GM18907 (cell line): ENCODE results near the gene KCNIP2.

Experiments used
- ATAC-seq: cut with Tn5 transposase; IDR thresholded peaks from one replicate; pipeline ENCODE4 v1.9.1; 2021; ENCODE audit warnings: mild to moderate bottlenecking, moderate library complexity; ENCODE audit not compliant: unreplicated experiment

KCNIP2 gene

DNA sequence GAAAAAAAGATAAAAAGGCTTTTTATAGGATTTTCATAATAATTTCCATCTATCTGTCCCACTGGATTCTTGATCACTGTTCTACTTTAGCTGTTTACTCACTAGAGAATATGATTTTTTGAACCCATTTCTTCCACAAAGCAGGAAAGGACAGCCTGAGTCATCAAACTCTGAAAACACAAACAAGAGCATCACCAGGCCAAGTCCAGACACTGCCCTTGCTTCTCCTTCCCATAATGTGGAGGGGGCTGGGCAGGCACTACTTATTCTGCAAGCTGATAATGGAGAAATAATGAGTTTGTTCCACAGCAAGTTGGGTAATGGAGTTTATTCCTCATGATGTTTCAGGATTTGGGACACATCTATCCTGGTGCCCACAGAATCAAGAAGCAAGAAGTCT is 13.0 kb upstream of the KCNIP2 start:
- ATAC-seq, result no peak

DNA sequence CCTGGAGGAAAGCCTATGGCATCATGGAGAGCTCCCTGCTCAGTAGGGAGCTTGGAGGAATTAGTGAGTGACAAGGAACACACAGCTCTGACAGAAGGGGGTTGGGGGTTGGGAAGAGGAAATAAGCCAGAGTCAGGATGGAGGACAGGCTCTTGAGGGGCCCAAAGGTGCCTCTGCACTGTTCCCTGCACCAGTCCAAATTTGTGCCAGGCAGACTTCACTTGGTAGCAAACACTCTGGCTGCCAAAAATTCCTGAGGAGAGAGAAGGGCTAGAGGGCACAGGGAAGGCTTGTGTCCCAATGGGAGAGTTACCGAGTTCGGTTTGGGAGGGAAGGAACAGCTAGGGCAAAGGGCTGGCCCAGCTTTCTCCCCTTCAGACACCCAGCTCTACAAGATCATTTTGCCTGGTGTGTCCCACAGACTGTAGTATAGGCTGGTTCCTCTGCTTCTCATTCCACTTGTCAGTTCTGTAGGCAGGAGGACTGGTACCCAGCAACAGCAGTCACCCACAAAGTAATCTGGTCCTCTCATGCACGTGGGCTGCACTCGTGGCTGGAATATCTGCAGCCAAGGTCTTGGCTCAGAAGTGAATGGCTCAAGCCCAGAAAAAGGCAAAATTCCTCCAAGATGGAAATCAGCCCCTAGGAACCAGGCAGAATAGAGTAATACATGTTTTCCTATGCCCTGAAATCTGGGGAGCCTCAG is 8.0 kb upstream of the KCNIP2 start:
- ATAC-seq, result no peak

DNA sequence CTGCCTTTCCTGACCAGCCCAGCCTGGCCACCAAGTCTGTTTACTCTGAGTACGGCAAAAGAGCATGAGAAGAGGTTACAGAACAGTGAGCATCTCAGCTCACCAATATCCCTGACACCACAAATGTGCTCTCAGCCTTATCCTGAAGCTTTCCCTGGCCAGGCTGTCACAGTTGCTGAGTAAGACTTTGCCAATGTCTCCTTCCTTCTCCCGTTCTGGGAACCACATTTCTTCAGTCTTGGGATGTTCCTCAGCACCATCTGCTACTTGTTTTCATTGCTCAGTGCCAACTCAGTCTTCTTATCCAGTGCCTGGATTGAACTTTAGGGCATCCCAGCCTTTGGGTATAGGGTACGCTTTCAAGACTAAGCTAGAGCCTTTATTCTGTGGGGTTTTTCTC is 7.1 kb upstream of the KCNIP2 start:
- ATAC-seq, result no peak

DNA sequence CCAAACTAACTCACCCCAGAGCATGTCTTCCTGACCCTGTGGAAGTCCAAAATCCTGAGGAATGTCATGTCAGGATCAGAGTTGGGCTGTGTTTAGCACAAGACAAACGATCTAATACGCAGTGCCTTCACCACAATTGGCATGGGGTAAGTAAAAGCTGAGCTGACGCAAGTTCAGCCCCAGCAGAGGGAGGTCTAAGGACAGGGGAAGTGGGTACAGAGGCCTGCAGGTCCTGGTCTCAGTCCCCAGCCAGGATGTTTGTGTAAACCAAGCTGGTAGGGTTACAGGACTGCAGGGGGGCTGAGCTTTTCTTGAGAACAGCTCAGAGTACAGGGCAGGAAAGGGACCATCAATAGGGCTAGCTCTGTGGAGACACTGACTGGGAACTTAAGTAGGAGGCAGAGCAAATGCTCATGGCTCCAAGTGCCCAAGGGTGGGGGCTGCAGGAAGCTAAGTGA is 5.3 kb upstream of the KCNIP2 start:
- ATAC-seq, result no peak

DNA sequence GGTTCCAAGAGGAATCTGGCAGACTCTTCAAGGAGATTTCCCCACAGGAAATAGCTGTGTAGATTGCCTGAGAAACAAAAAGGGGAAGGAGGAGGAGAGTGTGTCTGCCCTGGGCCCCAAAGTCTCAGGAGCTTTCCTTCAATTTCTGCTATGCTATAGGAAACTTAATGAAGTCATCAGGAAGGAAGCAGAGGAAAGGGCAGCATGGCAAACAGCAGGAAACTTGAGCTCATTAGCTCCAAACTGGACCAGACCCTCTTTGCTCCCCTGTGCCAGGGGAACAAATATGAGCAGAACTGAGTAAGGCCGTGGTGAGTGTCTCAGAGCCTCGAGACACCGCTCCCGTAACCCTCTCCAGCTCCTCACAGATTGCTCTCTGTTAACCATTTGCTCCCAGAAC is 4.8 kb upstream of the KCNIP2 start:
- no peak for ATAC-seq

DNA sequence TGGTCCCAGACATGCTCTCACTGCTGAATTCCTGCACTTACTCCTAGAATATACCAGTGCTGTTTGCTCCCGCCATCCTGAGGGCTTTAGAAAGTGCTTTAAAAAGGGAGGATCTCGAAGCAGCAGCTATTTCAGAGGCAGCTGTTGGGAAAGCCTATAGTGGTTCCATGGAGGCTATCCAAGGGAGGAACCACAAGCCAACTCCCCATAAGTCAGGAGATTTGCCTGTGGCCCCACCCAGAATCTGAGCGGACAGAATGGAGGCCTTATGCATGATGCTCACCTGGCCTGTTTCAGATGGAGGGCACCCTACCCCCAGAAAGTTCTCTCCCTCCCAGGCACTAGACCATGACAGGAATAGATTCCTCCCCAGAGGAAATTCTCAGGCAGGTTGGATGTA is 2.3 kb upstream of the KCNIP2 start:
- no peak for ATAC-seq

DNA sequence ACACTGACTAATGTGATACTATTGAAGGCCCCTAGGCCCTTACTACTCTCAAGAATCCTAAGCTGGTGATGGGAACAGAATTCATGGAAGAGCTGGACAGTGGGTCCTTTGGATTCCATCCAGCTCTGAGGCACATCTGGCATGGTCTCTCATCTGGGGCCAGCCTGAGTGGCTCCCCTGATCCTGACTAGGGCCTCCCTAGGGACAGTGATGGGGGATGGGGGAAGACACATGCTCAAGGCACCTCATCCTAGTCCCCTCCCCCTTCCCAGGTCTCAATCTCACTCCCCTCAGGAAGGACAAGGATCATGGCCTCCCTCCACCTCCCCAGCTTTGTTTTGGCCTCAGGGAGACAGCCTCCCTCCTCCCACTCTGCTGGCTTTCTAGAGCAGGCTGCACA is 1.8 kb downstream of the KCNIP2 start:
- ATAC-seq, result no peak

DNA sequence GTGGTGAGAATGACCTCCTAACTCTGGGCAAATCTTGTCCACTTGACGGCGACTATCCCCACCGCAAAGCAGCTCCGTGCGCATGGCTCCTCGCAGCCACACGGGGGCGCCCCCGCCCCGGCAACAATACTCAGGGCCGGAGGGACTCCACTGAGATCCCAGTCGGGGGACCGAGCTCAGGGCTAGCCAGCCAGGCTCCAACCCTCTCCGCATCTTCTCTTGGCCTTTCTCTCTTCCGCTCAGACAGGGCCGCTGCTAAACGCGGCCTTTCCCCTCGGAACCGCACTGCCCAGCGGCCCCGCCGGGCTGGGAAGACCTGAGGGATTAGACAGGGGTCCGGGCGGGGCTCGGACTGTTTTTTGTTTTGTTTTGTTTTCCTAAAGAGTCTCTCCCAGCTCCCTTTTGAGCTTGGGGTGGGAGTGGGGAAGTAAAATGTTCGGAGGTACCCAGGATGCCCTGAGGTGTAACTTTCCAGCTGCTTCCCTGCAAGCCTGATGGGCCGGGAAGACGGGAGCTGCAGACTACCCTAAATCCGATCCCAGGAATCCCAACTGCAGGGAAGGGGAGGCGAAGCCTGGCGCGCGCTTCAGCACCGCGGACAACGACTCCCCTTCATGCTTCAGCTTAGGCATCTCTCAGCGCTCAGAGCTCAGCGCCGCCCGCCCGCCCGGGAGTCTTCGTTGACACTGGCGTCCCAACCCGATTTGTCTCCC is 2.7 kb downstream of the KCNIP2 start:
- ATAC-seq, result peak; percentile 59

DNA sequence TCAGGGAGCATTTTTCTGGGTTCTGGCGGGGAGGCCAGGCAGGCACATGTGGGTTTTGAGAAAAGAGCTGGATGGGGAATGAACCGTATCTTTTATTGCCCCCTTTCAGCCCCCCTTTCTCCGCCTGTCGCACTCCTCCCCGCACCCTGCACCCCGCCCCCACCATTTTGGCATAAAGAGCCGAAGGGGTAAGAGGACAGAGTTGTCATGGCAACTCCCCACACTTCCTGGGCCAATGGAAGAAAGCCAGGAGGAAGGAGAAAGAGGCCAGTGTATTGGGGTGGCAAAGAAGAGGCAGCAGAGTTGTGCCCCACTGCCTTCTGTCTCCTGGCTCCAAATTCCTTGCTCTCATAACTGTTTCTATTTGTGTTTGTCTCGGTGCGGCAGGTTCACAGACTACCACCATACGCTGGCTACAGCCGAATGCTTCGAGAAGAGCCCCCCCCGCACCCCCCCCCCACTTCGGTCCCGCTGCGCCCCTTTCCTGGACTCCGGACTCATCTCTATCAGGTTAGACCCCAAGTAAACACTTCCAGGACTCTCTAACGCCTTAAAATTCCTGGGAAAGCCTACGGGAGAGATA is 3.4 kb downstream of the KCNIP2 start:
- ATAC-seq, result no peak

DNA sequence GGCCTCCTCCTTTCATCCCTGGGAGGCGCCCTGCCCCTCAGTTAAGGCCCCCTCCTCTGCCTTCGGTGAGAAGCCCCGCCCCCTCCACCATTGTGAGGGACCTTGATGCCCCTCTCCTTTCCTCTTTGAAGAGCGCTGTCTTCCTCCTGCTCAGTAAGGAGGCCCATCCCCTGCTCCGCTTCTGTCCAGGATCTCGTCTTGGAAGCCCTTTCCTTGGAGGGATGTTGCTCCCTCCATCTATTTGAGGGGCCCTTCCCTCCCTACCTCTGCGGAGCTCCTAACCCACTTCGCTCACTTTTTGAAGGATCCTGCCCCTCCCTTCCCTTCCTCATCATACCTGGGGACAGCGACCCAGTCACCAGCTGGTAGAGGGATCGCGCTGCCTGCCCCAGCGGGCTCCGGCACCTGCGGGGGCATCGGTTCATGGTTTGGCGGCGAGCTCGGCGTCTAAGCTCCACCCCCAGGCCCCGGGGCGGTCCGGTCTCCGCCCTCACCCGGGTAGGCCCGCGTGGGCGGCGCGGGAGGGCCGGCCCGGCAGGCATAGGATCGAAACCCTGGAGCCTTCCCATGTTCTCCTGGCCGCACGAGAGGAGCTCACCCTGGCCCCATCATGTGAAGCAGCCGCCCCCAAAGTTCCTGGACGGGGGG is 4.1 kb downstream of the KCNIP2 start:
- no peak for ATAC-seq

DNA sequence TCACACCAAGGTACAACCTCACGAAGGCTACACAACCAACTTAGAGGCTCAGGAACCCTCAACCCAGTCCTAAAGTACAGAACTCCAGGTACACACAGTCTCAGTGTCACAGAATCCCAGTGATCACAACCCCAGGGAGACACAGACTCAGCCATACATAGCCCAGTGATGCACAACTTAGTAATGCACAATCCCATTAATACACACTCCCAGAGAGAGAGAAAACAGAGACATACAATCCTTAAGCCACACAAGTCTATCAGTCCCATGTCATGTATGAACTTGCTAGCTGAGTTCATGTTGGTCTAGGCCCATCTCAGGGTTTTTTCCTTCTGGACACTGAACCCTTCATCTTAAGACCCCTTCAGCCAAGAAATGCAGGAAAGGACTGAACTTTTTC is 4.6 kb downstream of the KCNIP2 start:
- ATAC-seq, result no peak

DNA sequence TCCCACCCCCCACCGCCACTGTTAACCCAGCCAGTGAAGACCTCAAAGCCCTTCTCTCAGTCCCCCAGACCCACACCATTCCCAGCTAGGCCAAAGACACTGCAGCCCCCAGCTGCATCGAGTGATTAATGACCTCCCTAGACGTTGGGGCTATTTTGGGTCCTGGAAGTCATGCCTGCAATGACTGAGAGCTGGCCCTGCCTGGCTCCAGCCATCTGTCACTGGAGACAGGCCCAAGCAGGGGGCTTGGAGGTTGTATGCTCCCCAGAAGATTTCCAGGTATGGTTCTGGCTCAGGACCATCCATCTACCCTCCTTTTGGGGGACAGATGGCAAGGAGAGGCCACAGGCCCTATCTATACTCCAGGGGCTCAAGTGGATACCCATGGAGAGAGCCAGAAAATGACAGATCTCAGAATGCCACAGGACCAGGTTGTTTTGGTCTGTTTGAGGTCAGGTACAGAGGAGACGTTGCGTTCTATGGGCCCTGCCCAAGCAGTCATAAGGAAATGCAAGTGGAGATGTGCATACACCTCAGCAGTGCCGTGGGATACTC is 5.1 kb downstream of the KCNIP2 start:
- ATAC-seq, result no peak

DNA sequence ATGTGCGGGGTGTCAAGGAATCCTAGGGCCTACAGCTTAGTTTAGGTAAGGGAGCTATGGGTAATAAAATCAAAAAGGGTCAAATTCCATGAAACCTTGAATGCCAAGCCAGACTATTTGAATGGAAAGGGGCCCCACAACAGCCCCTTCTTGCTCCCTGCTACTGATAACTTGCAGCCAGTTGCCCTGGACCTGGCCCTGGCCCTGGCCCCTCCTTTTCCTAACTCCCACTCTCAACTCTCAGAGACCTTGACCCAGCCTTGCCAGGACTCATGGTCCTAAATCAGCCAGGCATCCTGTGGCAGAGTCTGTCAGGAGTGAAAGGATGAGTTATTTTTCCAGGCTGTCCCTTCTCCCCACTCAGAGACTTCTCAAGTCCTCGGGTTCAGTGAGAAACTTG is 5.9 kb downstream of the KCNIP2 start:
- ATAC-seq, result no peak

DNA sequence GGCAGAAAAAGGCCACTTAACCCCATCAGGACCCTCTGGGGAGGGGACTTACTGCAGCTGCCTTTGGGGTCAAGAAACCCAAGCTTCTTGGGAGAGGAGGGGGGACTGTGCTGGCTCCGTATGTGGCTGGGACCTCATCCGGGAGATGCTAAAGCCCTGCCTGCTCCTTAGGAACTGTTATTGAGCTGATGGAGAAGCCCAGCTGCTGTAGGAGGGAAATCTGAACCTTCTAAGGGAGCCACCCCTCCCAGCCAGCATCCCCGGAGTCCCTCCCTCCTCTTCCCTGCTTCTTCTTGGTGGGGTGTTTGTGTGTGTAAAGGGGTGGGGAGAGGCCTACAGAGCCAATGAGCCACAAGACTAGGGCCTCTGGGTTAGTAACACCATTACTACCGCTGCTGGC is 8.2 kb downstream of the KCNIP2 start:
- no peak for ATAC-seq

DNA sequence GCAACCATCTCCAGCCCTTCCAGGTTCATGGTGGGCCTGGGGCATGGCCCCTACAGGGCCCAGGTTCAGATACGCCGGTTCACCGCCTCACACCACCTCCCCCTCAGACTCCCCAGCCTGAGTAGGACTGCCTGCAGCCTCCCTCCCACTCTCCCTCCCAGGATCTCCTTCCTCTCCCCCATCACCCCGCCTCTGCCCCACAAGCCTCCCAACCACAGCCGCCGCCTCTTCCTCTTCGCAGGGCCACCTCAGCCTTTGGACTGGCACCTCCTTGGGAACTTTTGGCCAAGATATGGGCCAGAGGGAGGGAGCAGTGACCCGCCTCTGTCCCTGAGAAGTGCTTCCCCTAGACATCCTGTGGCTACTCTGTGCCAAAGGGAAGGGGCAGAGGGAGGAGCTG is 9.3 kb downstream of the KCNIP2 start:
- ATAC-seq, result no peak

DNA sequence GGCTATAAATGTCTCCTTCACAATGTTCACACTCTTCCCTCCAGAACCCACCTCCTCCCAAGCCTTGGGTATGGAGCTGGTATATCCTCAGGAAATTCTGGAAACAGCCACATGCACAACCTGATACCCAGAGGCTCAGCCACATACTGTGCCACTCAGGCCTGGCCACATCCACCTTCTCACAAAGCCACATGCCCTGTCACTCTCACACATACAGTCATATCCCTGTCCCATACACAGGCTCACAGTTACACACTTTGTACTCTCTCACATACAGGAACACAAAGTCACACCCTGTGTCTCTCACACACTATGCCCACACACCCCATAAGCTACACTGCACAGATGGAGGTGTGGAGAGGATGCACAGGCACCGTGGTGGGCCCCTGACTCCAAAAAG is 10.1 kb downstream of the KCNIP2 start:
- ATAC-seq, result no peak

DNA sequence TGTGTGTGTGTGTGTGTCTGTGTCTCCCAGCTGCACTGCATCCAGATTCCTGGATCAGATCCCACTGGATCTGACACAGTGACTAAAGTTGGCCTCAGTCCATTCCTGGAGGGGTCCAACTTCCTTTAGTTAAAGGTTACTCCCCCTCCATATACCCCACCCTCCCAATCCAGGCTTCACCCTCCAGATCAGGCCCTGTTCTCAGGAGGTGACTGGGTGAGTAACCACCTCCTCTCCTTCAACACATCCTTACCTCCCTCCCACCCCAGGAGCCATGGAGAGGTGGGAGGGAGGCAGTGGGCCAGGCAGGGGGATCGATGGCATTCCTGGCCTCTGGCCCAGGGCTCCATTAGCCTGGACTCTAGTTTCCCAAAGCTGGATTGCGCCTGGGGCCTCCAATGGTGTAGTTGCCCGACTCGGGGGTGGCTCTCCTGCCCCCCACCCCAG is 11.3 kb downstream of the KCNIP2 start:
- ATAC-seq, result no peak

DNA sequence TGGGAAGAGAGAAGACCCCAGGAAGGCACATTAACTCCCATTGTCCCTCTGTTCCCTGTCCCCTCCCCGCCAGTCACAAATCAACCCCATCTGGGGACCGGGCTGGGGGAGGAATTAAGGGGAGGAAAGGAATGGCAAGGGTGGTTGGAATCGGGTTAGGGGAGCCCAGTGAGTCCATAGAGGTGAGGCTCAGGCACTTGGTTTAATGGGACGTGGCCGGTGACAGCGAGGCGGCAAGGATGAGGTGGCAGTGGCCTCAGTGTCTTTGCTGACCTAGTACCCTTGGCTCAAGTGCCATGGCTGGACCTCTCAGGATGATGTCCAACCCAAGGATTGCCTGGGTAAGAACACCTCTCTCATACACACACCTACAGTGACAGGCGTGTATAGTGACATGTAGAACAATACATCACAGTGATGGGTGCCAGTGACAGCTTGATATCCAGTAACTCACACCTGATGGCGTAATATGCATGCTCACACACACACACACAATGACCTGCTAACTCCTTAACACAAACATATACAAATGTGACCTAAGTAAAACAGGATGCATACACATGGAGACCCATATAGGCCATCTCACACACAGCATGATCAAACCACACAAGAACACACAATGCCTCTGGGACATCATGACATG is 12.3 kb downstream of the KCNIP2 start:
- ATAC-seq, result no peak

DNA sequence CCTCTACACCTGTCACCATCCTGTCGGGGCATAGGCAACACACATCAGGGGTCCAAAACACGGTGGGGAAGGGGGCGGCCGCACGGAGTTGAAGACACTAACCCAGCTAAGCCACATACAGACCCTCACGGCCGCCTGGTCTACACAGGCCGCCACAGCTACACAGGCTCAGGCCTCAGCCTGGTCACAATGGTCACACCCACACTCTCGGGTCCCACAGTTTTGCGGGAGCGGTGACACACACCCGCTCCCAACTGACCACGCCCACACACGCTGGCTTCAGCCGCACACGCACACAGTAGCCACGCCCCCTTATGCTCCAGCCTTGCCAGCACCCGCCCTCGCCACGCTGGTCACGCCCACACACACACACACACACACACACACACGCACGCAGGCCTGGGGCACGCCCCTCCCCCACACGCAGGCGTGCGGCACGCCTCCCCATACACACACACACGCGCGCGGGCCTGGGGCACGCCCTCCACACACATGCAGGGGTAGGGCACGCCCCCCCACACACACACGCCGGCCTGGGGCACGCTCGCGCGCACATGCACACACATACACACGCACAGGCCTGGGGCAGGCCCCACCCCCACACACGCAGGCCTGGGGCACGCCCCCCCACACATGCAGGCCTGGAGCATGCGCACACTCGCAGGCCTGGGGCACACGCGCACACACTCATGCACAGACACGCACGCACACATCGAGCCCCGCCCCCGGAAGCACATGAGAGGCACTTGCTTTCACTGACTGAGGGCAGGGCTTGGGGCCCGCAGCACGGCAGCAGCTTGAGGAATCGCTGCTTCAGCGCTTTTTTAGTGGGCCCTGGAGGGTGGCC is 13.1 kb downstream of the KCNIP2 start:
- ATAC-seq, result peak; percentile 54
